Stromal cell of bone marrow (primary cell): Measurements from ENCODE around the gene SP110.
"Not testable (repeated sequence)": the region's sequence is repeated elsewhere in the genome, so short reads cannot be mapped to it uniquely, and the experiment has no call there.

ENCODE experiments used
- DNase-seq: peaks from one replicate; pipeline ENCODE4 v3.0.0-alpha.2; 2012; ENCODE audit warnings: low read depth

SP110 gene

GRCh38 chr2:230219419-230220331, at the start of gene SP110:
TSS of gene SP110 (minus strand) at chr2:230219984. CDS start at chr2:230216927, 3,057 bp downstream.
- DNase-seq, result peak; percentile 79

GRCh38 chr2:230268606-230269243, 48.9 kb upstream of the SP110 start:
- DNase-seq, result no peak

- DNase-seq, result no peak
Observed at GRCh38 chr2:230267556-230267955, 47.8 kb upstream of the SP110 start.

- no peak for DNase-seq
Observed at GRCh38 chr2:230267059-230267458, 47.3 kb upstream of the SP110 start.

- DNase-seq, result no peak
Observed at GRCh38 chr2:230266638-230267037, 46.9 kb upstream of the SP110 start.

- not testable (repeated sequence) for DNase-seq
Observed at GRCh38 chr2:230264945-230265344, 45.2 kb upstream of the SP110 start.

- no peak for DNase-seq
Observed at GRCh38 chr2:230262246-230262645, 42.5 kb upstream of the SP110 start.

GRCh38 chr2:230258483-230258882, 38.7 kb upstream of the SP110 start:
- no peak for DNase-seq

GRCh38 chr2:230256733-230257332, 37.0 kb upstream of the SP110 start:
- no peak for DNase-seq

- DNase-seq, result no peak
Observed at GRCh38 chr2:230254152-230254881, 34.5 kb upstream of the SP110 start.

- DNase-seq, result no peak
Observed at GRCh38 chr2:230250231-230250630, 30.4 kb upstream of the SP110 start.

- DNase-seq, result no peak
Observed at GRCh38 chr2:230246206-230246605, 26.4 kb upstream of the SP110 start.

GRCh38 chr2:230244211-230244610, 24.4 kb upstream of the SP110 start:
- DNase-seq, result no peak

- no peak for DNase-seq
Observed at GRCh38 chr2:230234845-230235244, 15.1 kb upstream of the SP110 start.

GRCh38 chr2:230234122-230234722, 14.4 kb upstream of the SP110 start:
- DNase-seq, result no peak

- no peak for DNase-seq
Observed at GRCh38 chr2:230231251-230231650, 11.5 kb upstream of the SP110 start.

GRCh38 chr2:230230496-230231200, 10.9 kb upstream of the SP110 start:
- DNase-seq, result no peak

GRCh38 chr2:230230087-230230486, 10.3 kb upstream of the SP110 start:
- DNase-seq, result no peak

GRCh38 chr2:230227216-230227615, 7.4 kb upstream of the SP110 start:
- no peak for DNase-seq

- DNase-seq, result no peak
Observed at GRCh38 chr2:230226051-230226551, 6.3 kb upstream of the SP110 start.

- DNase-seq, result no peak
Observed at GRCh38 chr2:230225486-230225885, 5.7 kb upstream of the SP110 start, which contains the start of gene SP140. TSS of gene SP140 (plus strand) at chr2:230225736. CDS start at chr2:230225845, 109 bp downstream.
